DMS53 (cell line): Measurements from ENCODE around the gene PCDHGB7.
"Not testable (repeated sequence)": the region's sequence is repeated elsewhere in the genome, so short reads cannot be mapped to it uniquely, and the experiment has no call there.

ENCODE experiments used
- DNase-seq: peaks from one replicate; lab custom pipeline; 2025; lab: John Stamatoyannopoulos, UW

PCDHGB7 gene

GRCh38 chr5:141397756-141398551, 19.5 kb upstream of the PCDHGB7 start, which contains the start of gene PCDHGB5:
PCDHGB5 (plus strand) TSS chr5:141397947; CDS start chr5:141398128, 181 bp downstream.
- peak; percentile 67 for DNase-seq

GRCh38 chr5:141398608-141399007, 18.9 kb upstream of the PCDHGB7 start:
- DNase-seq: no peak

GRCh38 chr5:141399555-141400258, 17.8 kb upstream of the PCDHGB7 start:
- no peak for DNase-seq

- peak; percentile 67 for DNase-seq
These were observed 14.8 kb upstream of the PCDHGB7 start, which contains the start of gene PCDHGA9 for GRCh38 chr5:141402553-141403243. PCDHGA9 (plus strand) TSS chr5:141402778; CDS start chr5:141402953, 175 bp downstream.

- no peak for DNase-seq
These were observed 14.1 kb upstream of the PCDHGB7 start for GRCh38 chr5:141403387-141403786.

GRCh38 chr5:141407790-141408505, 9.5 kb upstream of the PCDHGB7 start, which contains the start of gene PCDHGB6:
PCDHGB6 (plus strand) TSS chr5:141408021; CDS start chr5:141408203, 182 bp downstream.
- peak; percentile 78 for DNase-seq

GRCh38 chr5:141409598-141410306, 7.7 kb upstream of the PCDHGB7 start:
- DNase-seq: no peak

GRCh38 chr5:141411575-141411974, 5.9 kb upstream of the PCDHGB7 start:
- DNase-seq: no peak

- DNase-seq: peak; percentile 86
These were observed 4.5 kb upstream of the PCDHGB7 start, which contains the start of gene PCDHGA10 for GRCh38 chr5:141412854-141413539. PCDHGA10 (plus strand) TSS chr5:141412987; CDS start chr5:141413176, 189 bp downstream.

GRCh38 chr5:141413540-141414069, 3.9 kb upstream of the PCDHGB7 start:
- DNase-seq: no peak

- DNase-seq: not testable (repeated sequence)
These were observed 2.8 kb upstream of the PCDHGB7 start for GRCh38 chr5:141414548-141415274.

- DNase-seq: not testable (repeated sequence)
These were observed 2.2 kb upstream of the PCDHGB7 start for GRCh38 chr5:141415275-141415618.

GRCh38 chr5:141419074-141419880, 1.8 kb downstream of the PCDHGB7 start:
- DNase-seq: no peak

GRCh38 chr5:141420855-141421488, 3.5 kb downstream of the PCDHGB7 start, which contains the start of gene PCDHGA11:
PCDHGA11 (plus strand) TSS chr5:141421051; CDS start chr5:141421228, 177 bp downstream.
- DNase-seq: peak; percentile 79

- DNase-seq: no peak
These were observed 4.0 kb downstream of the PCDHGB7 start for GRCh38 chr5:141421489-141421855.

GRCh38 chr5:141422742-141423291, 5.3 kb downstream of the PCDHGB7 start:
- DNase-seq: no peak

GRCh38 chr5:141427783-141428426, 10.4 kb downstream of the PCDHGB7 start:
- no peak for DNase-seq
